NT2/D1 (cell line): ENCODE measurements around the gene SYK.

Experiments used
- SUZ12 ChIP-seq: IDR thresholded peaks from 2 replicates; pipeline ENCODE4 v1.6.1; 2011; ENCODE audit not compliant: insufficient read length, insufficient read depth; ENCODE audit errors: extremely low read depth
- YY1 ChIP-seq: IDR thresholded peaks from 2 replicates; pipeline ENCODE4 v1.6.1; 2011; ENCODE audit not compliant: insufficient read length, insufficient read depth
- ZNF274 ChIP-seq: IDR thresholded peaks from 2 replicates; pipeline ENCODE4 v1.6.1; 2011; ENCODE audit warnings: mild to moderate bottlenecking, low read depth, low read length

GRCh38 chr9:90830051-90830450 lies 28.4 kb downstream of the SYK start:
- TF ChIP-seq SUZ12 = no peak
- no peak for TF ChIP-seq YY1
- no peak for TF ChIP-seq ZNF274
